NCI-H2196 (cell line): ENCODE results near the gene HSPBP1.

Experiments
- DNase-seq: peaks from one replicate; lab custom pipeline; 2025; ENCODE audit not compliant: unreplicated experiment; lab: John Stamatoyannopoulos, UW

Gene HSPBP1

DNA sequence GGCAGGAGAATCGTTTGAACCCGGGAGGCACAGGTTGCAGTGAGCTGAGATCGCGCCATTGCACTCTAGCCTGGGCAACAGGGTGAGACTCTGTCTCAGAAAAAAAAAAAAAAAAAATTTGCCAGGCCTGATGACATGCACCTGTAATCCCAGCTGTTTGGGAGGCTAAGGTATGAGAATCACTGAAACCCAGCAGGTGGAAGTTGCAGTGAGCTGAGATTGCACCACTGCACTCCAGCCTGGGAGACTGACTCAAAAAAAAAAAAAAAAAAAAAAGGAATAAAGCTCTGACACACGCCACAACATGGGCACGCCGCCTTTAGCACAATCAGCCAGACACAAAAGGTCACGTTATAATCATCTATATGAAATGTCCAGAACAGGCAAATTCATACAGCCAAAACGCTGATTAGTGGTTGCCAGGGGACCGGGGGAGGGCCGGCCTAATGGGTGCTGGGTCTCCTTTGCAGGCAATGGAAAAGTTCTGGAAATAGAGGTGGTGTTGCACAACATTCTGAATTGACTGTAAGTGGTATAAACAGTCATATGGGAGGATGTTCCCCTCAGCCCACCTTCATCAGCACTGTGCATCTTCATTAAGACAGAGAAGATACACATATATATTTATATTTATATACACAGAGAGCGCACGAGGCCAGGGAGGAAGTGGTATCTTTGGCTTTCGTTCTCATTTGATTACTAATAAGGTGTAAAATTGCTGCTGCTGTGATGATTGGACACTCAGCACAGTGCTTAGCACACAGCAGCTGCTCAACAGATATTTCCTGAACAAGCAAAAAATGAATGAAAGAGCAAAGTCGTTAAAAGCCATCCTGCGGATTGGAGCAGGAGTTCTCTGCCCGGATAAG is 3.8 kb downstream of the HSPBP1 start:
- peak; percentile 66 for DNase-seq

- peak; percentile 91 for DNase-seq
Measured at GRCh38 chr19:55273978-55274707, 5.8 kb downstream of the HSPBP1 start.

- DNase-seq: no peak
Measured at GRCh38 chr19:55272142-55272541, 7.8 kb downstream of the HSPBP1 start.

- DNase-seq: no peak
Measured at GRCh38 chr19:55270172-55270942, 9.6 kb downstream of the HSPBP1 start.

- DNase-seq: no peak
Measured at GRCh38 chr19:55269299-55269698, 10.6 kb downstream of the HSPBP1 start.

DNA sequence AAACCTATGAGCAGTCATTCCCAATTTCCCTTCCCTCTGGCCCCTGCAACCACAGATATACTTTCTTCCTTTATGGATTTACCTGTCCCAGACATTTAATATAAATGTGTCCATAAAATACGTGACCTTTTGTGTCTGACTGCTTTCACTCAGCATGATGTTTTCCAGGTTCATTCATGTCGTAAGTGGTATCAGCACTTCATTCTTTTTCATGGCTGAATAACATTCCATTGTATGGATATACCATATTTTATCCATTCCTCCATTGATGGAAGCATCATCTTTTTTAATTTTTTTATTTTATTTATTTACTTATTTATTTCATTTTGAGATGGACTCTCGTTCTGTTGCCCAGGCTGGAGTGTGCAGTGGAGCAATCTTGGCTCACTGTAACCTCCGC is 13.1 kb downstream of the HSPBP1 start:
- no peak for DNase-seq

- DNase-seq: no peak
Measured at GRCh38 chr19:55266404-55266803, 13.5 kb downstream of the HSPBP1 start.

DNA sequence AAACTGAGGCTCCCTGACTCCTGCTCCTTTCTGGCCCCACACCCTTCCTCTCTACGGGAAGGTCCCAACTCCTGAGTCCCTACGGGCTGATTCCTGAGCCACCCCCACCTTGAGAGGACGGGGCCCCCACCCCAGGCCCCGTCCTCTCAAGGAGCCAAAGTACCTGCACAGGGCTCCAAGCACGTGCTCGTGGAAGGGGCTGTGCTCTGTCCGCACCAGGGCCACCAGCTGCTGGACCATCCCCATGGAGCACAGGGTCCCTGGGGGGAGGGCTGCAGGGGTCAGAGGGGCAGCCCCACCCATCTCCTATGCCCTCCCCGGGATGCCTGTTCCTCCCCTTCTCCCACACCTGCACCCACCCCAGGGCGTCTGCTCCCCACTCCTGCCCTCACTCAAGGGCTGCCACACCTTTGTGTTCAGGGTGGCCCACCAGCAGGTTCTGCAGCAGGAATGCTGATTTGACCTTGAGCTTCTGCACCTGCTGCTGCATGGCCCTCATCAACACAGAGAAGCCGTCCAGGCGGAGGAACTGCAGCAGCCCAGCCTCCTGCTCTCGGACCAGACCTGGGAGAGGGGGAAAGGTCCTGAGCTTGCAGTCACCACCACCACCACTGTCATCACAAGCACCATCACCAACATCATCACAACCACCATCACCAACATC is 14.1 kb downstream of the HSPBP1 start:
- no peak for DNase-seq

DNA sequence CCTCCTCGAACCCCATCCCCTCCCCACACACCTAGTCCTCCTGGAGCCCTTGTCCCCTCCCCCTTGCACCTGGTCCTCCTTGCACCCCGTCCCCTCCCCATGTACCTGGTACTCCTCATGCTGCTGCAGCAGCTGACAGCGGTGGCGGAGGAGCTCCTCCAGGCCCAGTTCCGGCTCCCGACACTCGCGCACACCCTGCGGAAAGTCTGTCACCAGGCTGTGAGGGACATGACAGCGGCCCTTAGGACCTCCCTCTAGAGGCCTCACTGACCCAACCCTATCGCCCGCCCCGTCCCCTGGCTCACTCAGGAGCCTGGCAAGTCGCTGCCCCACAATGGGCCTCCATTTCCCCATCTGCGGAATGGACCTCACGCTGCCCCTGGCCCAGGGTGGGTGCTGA is 14.7 kb downstream of the HSPBP1 start:
- no peak for DNase-seq

DNA sequence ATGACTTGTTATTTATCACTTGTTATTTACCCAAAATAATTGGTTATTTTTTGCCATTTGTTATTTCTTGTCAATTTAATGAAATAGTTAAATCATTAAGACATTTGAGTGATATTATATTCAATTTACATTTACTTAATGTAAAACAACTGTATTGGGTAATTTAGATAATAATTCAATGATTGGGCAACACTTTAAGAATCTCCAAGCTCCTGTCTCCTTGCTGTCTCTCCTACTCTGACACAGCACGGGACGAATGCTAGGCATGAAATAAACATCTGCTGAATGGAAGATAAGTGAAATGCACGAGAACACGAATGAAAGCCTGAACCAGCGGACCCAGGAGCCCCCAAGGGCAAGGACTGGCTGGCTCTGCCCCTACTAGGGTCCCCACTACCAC is 15.4 kb downstream of the HSPBP1 start:
- no peak for DNase-seq

GRCh38 chr19:55262359-55262758 is 17.6 kb downstream of the HSPBP1 start:
- DNase-seq: no peak

- DNase-seq: no peak
Measured at GRCh38 chr19:55261671-55262126, 18.2 kb downstream of the HSPBP1 start.

- no peak for DNase-seq
Measured at GRCh38 chr19:55259540-55260210, 20.2 kb downstream of the HSPBP1 start.

DNA sequence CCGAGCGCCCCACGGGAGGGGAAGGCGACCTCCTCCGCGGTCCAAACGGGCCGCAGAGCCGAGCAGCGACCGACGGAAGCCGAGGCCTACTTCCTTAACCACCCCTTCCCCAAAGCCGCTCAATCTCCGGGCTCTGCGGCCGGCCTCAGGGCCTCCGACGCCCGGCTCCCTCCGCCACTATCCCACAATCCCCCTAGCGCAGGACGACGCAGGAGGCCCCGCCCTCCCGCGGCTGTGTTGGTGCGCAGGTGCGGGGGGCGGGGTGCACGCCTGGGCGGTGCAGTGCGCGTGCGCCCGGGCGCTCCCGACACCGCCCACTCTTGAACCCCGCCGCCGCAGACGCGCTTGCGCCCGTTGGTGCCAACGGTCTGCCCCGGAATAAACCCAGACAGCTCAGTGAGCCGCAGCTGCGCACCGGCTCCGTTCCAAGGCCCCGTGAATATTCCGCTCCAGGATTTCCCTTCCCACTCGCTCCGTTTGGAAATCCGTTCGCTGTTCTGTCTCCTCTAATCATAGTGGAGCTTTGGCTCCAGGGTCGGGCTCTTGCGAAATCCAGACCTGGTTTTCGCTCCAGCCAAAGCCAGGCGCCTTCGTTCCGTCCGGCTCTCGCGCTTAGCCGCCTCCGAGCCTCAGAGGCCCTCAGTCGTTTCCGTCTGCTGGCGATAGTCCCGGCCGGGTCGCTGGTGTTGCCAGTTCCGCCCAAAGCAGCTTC is 20.9 kb downstream of the HSPBP1 start, which contains the start of gene PPP6R1:
Gene PPP6R1 (minus strand): TSS at position 190 of the 712 bp plus-strand sequence. CDS start 11,914 bp downstream, outside the sequence.
- DNase-seq: peak; percentile 99

- DNase-seq: no peak
Measured at GRCh38 chr19:55258476-55258827, 21.5 kb downstream of the HSPBP1 start.

GRCh38 chr19:55257461-55258420 is 22.2 kb downstream of the HSPBP1 start:
- no peak for DNase-seq

GRCh38 chr19:55256562-55257460 is 23.1 kb downstream of the HSPBP1 start:
- no peak for DNase-seq
